ENCODE results near the gene FRAT2. TPM values are rescaled to one million over a fixed set of nuclear protein-coding genes. Genes with fewer than 3 reads are reported as not detected.

The FRAT2 gene
- 6.3 and 11.4 TPM in 2 replicates for total RNA-seq

- no peak for DNase-seq (ENCODE audit: low read depth)
- no peak for TF ChIP-seq CTCF (conservative IDR thresholded peaks at IDR 0.05; ENCODE audit: low read depth, low read length)
- peak within 1 kb of the TSS; percentile 77 for H3K4me3 ChIP-seq (ENCODE audit: low read depth, low read length)
These were observed at the start of gene FRAT2 for GRCh38 chr10:97334370-97335175. TSS of gene FRAT2 (minus strand) at chr10:97334729. CDS start at chr10:97334572, 157 bp downstream.

GRCh38 chr10:97384156-97384555 lies 49.6 kb upstream of the FRAT2 start:
- DNase-seq (ENCODE audit: low read depth): no peak
- H3K4me3 ChIP-seq (ENCODE audit: low read depth, low read length): no peak overlapping the region
- no peak for TF ChIP-seq CTCF (conservative IDR thresholded peaks at IDR 0.05; ENCODE audit: low read depth, low read length)

- no peak for DNase-seq (ENCODE audit: low read depth)
- H3K4me3 ChIP-seq (ENCODE audit: low read depth, low read length): no peak overlapping the region
- no peak for TF ChIP-seq CTCF (conservative IDR thresholded peaks at IDR 0.05; ENCODE audit: low read depth, low read length)
These were observed 48.6 kb upstream of the FRAT2 start for GRCh38 chr10:97383159-97383558.

GRCh38 chr10:97381626-97382025 lies 47.1 kb upstream of the FRAT2 start:
- H3K4me3 ChIP-seq (ENCODE audit: low read depth, low read length): no peak overlapping the region
- no peak for DNase-seq (ENCODE audit: low read depth)
- no peak for TF ChIP-seq CTCF (conservative IDR thresholded peaks at IDR 0.05; ENCODE audit: low read depth, low read length)

GRCh38 chr10:97380516-97380915 lies 46.0 kb upstream of the FRAT2 start:
- no peak for DNase-seq (ENCODE audit: low read depth)
- no peak for TF ChIP-seq CTCF (conservative IDR thresholded peaks at IDR 0.05; ENCODE audit: low read depth, low read length)
- no peak overlapping the region for H3K4me3 ChIP-seq (ENCODE audit: low read depth, low read length)

GRCh38 chr10:97378933-97379921 lies 44.7 kb upstream of the FRAT2 start:
- no peak overlapping the region for H3K4me3 ChIP-seq (ENCODE audit: low read depth, low read length)
- TF ChIP-seq CTCF (conservative IDR thresholded peaks at IDR 0.05; ENCODE audit: low read depth, low read length): no peak
- no peak for DNase-seq (ENCODE audit: low read depth)
